Suprapubic skin (tissue), 4 donors: ENCODE results near the gene PLCG2. TPM values are rescaled to one million over a fixed set of nuclear protein-coding genes. Genes with fewer than 3 reads are reported as not detected.

ENCODE experiments used
- DNase-seq, 2 donors: peaks; one replicate each; pipeline ENCODE4 v3.0.0-alpha.2; 2019; ENCODE audit warnings: low spot score in 2 of 2
- H3K27ac ChIP-seq: fragments of 200-600 bp; sonication (generic); one replicate; pipeline ENCODE4 v1.5.1; 2019
- H3K27me3 ChIP-seq: fragments of 200-600 bp; sonication (generic); one replicate; pipeline ENCODE4 v1.5.1; 2019
- H3K36me3 ChIP-seq: fragments of 200-600 bp; sonication (generic); one replicate; pipeline ENCODE4 v1.5.1; 2019
- H3K4me1 ChIP-seq: fragments of 200-600 bp; sonication (generic); one replicate; pipeline ENCODE4 v1.5.1; 2019
- H3K4me3 ChIP-seq: fragments of 200-600 bp; sonication (generic); one replicate; pipeline ENCODE4 v1.5.1; 2019; ENCODE audit warnings: mild to moderate bottlenecking
- H3K9me3 ChIP-seq: fragments of 200-600 bp; sonication (generic); one replicate; pipeline ENCODE4 v1.5.1; 2019
- EP300 ChIP-seq: sonication (generic); formaldehyde crosslinking; IDR thresholded peaks from one replicate; pipeline ENCODE4 v1.6.1; 2017; ENCODE audit warnings: antibody characterized with exemption
- POLR2A ChIP-seq, 2 donors: fragments of 450-650 bp; IDR thresholded peaks; one replicate each; pipeline ENCODE4 v1.6.1; 2017; ENCODE audit warnings: antibody characterized with exemption in 2 of 2, mild to moderate bottlenecking in 2 of 2, moderate library complexity in 2 of 2
- POLR2AphosphoS5 ChIP-seq, 3 donors: sonication (generic); formaldehyde crosslinking; IDR thresholded peaks; one replicate each; pipeline ENCODE4 v1.6.1; 2017; ENCODE audit warnings: antibody characterized with exemption in 3 of 3
- WGBS: methylation state at CpG from one replicate; pipeline ENCODE4 v1.1.5; 2018; 5-methylcytosine and 5-hydroxymethylcytosine counted together
- total RNA-seq, 4 donors: library from RNA; depleted of rRNA; stranded (reverse); fragments of >200 nt; gene quantifications; one replicate each; pipeline ENCODE4 v1.1.0, GENCODE V29; 2016
- TF ChIP-seq, protein P1 (sequence below), 2 donors: fragments of 200-600 bp in 1 of 2; fragments of 450-650 bp in 1 of 2; sonication (generic) in 1 of 2; IDR thresholded peaks; one replicate each; pipeline ENCODE4 v1.5.1; 2016 to 2019; ENCODE audit warnings: antibody characterized with exemption in 2 of 2, mild to moderate bottlenecking in 1 of 2, moderate library complexity in 1 of 2

Gene PLCG2
- total RNA-seq, 4 donors from 2014 or later, result 6.5 to 24.1 (median 10.5) TPM

- no peaks in the 10 kb centered on the region for H3K36me3 ChIP-seq
- DNase-seq, result no peak
- H3K4me1 ChIP-seq, result peaks cover under 1% of the 10 kb centered on the region
- no peak overlapping the region for H3K27ac ChIP-seq
- no peaks in the 10 kb centered on the region for H3K9me3 ChIP-seq
- no peak overlapping the region for H3K4me3 ChIP-seq
- H3K27me3 ChIP-seq, result no peaks in the 10 kb centered on the region
- WGBS, result 91% methylated on average over 2 of the region's 2 CpGs
- TF ChIP-seq EP300, result no peak
- TF ChIP-seq POLR2AphosphoS5 (IDR thresholded peaks at IDR 0.05), result no peak
- TF ChIP-seq POLR2A (IDR thresholded peaks at IDR 0.05), result no peak
Observed at GRCh38 chr16:81804134-81804610, 25.1 kb downstream of the PLCG2 start.

- DNase-seq, result no peak
- H3K4me1 ChIP-seq, result no peaks in the 10 kb centered on the region
- TF ChIP-seq EP300, result no peak
- TF ChIP-seq POLR2A (IDR thresholded peaks at IDR 0.05), result no peak
- TF ChIP-seq POLR2AphosphoS5 (IDR thresholded peaks at IDR 0.05), result no peak
- TF ChIP-seq, protein P1, sequence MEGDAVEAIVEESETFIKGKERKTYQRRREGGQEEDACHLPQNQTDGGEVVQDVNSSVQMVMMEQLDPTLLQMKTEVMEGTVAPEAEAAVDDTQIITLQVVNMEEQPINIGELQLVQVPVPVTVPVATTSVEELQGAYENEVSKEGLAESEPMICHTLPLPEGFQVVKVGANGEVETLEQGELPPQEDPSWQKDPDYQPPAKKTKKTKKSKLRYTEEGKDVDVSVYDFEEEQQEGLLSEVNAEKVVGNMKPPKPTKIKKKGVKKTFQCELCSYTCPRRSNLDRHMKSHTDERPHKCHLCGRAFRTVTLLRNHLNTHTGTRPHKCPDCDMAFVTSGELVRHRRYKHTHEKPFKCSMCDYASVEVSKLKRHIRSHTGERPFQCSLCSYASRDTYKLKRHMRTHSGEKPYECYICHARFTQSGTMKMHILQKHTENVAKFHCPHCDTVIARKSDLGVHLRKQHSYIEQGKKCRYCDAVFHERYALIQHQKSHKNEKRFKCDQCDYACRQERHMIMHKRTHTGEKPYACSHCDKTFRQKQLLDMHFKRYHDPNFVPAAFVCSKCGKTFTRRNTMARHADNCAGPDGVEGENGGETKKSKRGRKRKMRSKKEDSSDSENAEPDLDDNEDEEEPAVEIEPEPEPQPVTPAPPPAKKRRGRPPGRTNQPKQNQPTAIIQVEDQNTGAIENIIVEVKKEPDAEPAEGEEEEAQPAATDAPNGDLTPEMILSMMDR (IDR thresholded peaks at IDR 0.05), result no peak
- H3K36me3 ChIP-seq, result no peaks in the 10 kb centered on the region
- no peak overlapping the region for H3K27ac ChIP-seq
- no peaks in the 10 kb centered on the region for H3K9me3 ChIP-seq
- WGBS, result 89% methylated on average over 6 of the region's 6 CpGs
- H3K27me3 ChIP-seq, result no peaks in the 10 kb centered on the region
- H3K4me3 ChIP-seq, result no peak overlapping the region
Observed at GRCh38 chr16:81806696-81807095, 27.6 kb downstream of the PLCG2 start.

DNA sequence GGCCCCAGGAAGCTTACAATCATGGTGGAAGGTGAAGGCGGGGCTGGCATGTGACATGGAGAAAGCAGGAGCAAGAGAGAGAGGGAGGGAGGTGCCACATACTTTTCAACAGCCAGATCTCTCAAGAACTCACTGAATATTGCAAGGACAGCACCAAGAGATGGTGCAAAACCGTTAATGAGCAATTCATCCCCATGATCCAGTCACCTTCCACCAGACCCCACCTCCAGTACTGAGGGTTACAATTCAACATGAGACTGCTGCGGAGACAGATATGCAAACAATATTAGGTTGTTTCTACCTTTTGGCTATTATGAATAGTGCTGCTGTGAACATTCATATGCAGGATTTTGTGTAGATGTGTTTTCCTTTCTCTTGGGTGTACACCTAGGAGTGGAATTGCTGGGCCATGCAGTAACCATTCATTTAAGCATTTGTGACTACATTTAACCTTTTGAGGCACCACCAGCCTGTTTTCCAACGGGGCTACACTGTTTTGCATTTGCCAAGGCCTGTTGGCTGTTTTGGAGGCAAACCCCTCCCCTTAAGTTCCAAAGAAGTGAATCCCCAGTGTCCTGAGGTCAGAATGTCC lies 28.8 kb downstream of the PLCG2 start:
- H3K36me3 ChIP-seq, result no peaks in the 10 kb centered on the region
- H3K9me3 ChIP-seq, result no peaks in the 10 kb centered on the region
- no peak for TF ChIP-seq POLR2A (IDR thresholded peaks at IDR 0.05)
- no peak for TF ChIP-seq EP300
- TF ChIP-seq, protein P1 (IDR thresholded peaks at IDR 0.05), result no peak
- no peak for TF ChIP-seq POLR2AphosphoS5 (IDR thresholded peaks at IDR 0.05)
- H3K4me3 ChIP-seq, result no peak overlapping the region
- H3K27ac ChIP-seq, result no peak overlapping the region
- H3K27me3 ChIP-seq, result no peaks in the 10 kb centered on the region
- DNase-seq, result no peak
- H3K4me1 ChIP-seq, result no peaks in the 10 kb centered on the region
- 79% methylated on average over 4 of the region's 4 CpGs for WGBS

DNA sequence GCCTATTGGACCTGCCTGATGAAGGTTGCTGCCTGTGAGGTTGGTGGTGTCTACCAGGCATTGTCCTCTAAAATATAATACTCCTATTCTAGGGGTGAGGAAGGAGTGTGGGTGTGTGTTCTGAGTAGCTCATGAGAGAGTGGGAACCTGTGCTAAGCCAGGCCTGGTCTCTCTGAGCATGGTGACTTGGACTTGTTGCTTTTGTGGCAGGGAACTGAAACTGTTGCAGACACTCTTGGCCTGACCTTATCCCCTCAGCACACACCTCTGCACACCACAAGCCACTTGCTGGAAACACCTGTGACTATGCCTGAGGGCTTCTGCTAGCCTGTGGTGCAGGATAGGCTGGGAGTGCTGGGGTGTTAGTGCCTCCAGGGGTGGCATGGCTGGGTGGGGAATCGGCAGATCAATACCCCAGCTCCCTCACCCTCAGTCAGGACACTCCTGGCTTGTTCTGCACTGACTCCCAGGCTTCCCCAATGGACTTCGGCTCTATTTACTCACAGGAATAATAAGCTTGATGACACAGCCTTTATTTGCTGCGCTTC lies 29.9 kb downstream of the PLCG2 start:
- no peak for TF ChIP-seq POLR2AphosphoS5 (IDR thresholded peaks at IDR 0.05)
- TF ChIP-seq, protein P1 (IDR thresholded peaks at IDR 0.05), result no peak
- TF ChIP-seq POLR2A (IDR thresholded peaks at IDR 0.05), result no peak
- no peak for TF ChIP-seq EP300

DNA sequence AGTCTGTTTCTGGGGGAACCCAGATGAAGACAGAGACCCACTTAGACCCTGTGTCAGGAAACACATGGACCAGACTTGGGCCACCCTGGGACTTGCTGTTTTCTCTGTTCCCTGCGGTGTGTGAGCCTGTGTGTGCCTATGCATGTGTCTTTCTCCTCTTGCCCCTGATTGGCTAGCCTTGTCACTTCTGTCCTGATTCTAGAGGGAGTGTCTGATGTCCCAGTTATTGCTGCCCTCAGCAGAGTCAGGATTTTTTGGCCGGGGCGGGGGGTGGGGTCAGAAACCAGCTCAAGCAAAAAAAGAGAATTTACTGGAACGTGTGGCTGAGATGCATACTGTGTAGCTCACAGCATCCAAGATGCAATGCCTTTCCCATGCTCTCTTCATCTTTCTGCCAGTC lies 30.5 kb downstream of the PLCG2 start:
- Histone ChIP-seq H3K36me3 (no peaks in the 10 kb centered on the region), H3K9me3 (no peaks in the 10 kb centered on the region), H3K4me3 (no peak overlapping the region), H3K4me1 (no peaks in the 10 kb centered on the region), H3K27ac (no peak overlapping the region), H3K27me3 (no peaks in the 10 kb centered on the region)
- DNase-seq, result no peak
- TF ChIP-seq POLR2AphosphoS5 (IDR thresholded peaks at IDR 0.05) (no peak), POLR2A (IDR thresholded peaks at IDR 0.05) (no peak), EP300 (no peak)
- TF ChIP-seq, protein P1 (IDR thresholded peaks at IDR 0.05), result no peak
- 85% methylated on average over 4 of the region's 4 CpGs for WGBS

More for the DNA sequence above, 29.9 kb downstream of the PLCG2 start:
- Histone ChIP-seq H3K36me3 (no peaks in the 10 kb centered on the region), H3K9me3 (no peaks in the 10 kb centered on the region), H3K27ac (no peak overlapping the region), H3K4me3 (no peak overlapping the region), H3K27me3 (no peaks in the 10 kb centered on the region), H3K4me1 (no peaks in the 10 kb centered on the region)
- 83% methylated on average over 3 of the region's 3 CpGs for WGBS
- no peak for DNase-seq
